ENCODE data around the gene PHEX.

Gene PHEX

GRCh38 chrX:22015139-22015750 lies 16.9 kb upstream of the PHEX start:
- no peak overlapping the region for H3K9ac ChIP-seq (ENCODE audit: low read depth, low read length)
- no peaks in the 10 kb centered on the region for H3K9me3 ChIP-seq (ENCODE audit: insufficient read depth, low read depth, low read length)
- no peaks in the 10 kb centered on the region for H3K36me3 ChIP-seq (ENCODE audit: insufficient read depth, low read length)
- H3K4me1 ChIP-seq (ENCODE audit: insufficient read depth, low read length): no peaks in the 10 kb centered on the region
- no peak overlapping the region for H3K4me3 ChIP-seq (ENCODE audit: low read length)
- 93% methylated on average over 8 of the region's 9 CpGs for WGBS
- no peaks in the 10 kb centered on the region for H3K27me3 ChIP-seq (ENCODE audit: insufficient read depth, low read length)
- no peak overlapping the region for H3K27ac ChIP-seq (ENCODE audit: low read depth, low read length)

DNA sequence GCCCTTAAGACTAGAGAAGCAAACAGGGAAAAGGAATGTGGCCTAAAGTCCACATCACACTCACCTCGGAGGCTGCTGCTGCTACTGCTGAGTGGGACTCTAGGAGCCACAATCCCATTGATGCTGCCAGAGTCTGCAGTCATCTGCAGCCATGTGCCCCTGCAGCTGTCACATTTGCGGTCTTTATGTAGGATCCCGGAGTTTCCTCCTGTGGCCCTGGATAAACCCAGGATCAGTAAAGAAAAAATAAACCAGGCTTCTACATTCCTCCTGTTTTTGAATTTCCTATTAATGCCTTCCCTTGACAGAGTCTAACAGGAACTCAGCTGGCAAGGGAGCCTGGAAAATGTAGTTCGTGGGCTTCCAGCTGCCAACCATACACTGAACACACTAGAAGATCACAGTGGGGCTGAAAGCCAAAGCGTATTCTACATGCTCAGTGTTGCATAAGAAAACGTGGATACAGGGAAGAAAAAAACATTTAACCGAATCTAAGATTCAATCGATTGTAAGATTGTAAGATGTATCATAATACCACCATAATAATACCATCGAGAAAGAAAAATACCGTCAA lies 10.3 kb upstream of the PHEX start:
- WGBS: 98% methylated on average over 6 of the region's 10 CpGs
- Histone ChIP-seq H3K4me3 (ENCODE audit: low read length) (no peak overlapping the region), H3K27ac (ENCODE audit: low read depth, low read length) (no peak overlapping the region), H3K9ac (ENCODE audit: low read depth, low read length) (no peak overlapping the region), H3K27me3 (ENCODE audit: insufficient read depth, low read length) (no peaks in the 10 kb centered on the region), H3K36me3 (ENCODE audit: insufficient read depth, low read length) (no peaks in the 10 kb centered on the region), H3K9me3 (ENCODE audit: insufficient read depth, low read depth, low read length) (no peaks in the 10 kb centered on the region), H3K4me1 (ENCODE audit: insufficient read depth, low read length) (no peaks in the 10 kb centered on the region)

- no peaks in the 10 kb centered on the region for H3K9me3 ChIP-seq (ENCODE audit: insufficient read depth, low read depth, low read length)
- no peaks in the 10 kb centered on the region for H3K36me3 ChIP-seq (ENCODE audit: insufficient read depth, low read length)
- H3K4me1 ChIP-seq (ENCODE audit: insufficient read depth, low read length): no peaks in the 10 kb centered on the region
- 19% methylated on average over 2 of the region's 2 CpGs for WGBS
- H3K27me3 ChIP-seq (ENCODE audit: insufficient read depth, low read length): no peaks in the 10 kb centered on the region
- no peak overlapping the region for H3K27ac ChIP-seq (ENCODE audit: low read depth, low read length)
- no peak overlapping the region for H3K4me3 ChIP-seq (ENCODE audit: low read length)
- no peak overlapping the region for H3K9ac ChIP-seq (ENCODE audit: low read depth, low read length)
These were observed 7.5 kb upstream of the PHEX start for GRCh38 chrX:22024577-22024976.

- Histone ChIP-seq H3K9ac (ENCODE audit: low read depth, low read length) (no peak overlapping the region), H3K27ac (ENCODE audit: low read depth, low read length) (no peak overlapping the region), H3K27me3 (ENCODE audit: insufficient read depth, low read length) (no peaks in the 10 kb centered on the region), H3K4me1 (ENCODE audit: insufficient read depth, low read length) (no peaks in the 10 kb centered on the region), H3K9me3 (ENCODE audit: insufficient read depth, low read depth, low read length) (no peaks in the 10 kb centered on the region), H3K4me3 (ENCODE audit: low read length) (no peak overlapping the region), H3K36me3 (ENCODE audit: insufficient read depth, low read length) (no peaks in the 10 kb centered on the region)
- WGBS: 89% methylated on average over 7 of the region's 7 CpGs
These were observed 6.4 kb upstream of the PHEX start for GRCh38 chrX:22025751-22026150.

DNA sequence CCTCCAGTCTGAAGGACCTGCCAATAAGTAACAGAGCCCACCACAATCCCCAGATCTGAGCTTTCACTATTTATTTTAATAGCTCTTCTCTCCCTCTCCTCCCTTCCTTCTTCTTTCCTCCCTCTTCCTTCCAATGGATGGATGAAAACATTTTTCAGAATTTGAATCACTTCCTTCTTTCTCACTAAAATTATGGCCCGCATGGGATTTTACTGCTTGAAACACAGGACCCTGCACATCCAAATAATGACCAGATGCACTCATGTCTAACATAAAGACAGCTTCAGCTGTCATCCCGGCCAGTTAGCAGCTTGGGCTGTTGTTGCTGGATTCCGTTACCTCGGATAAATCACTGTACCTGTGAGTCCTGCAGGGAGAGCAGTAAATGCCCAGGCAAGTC lies 5.4 kb upstream of the PHEX start:
- Histone ChIP-seq H3K36me3 (ENCODE audit: insufficient read depth, low read length) (no peaks in the 10 kb centered on the region), H3K9me3 (ENCODE audit: insufficient read depth, low read depth, low read length) (no peaks in the 10 kb centered on the region), H3K4me3 (ENCODE audit: low read length) (no peak overlapping the region), H3K27me3 (ENCODE audit: insufficient read depth, low read length) (no peaks in the 10 kb centered on the region), H3K9ac (ENCODE audit: low read depth, low read length) (no peak overlapping the region), H3K27ac (ENCODE audit: low read depth, low read length) (no peak overlapping the region), H3K4me1 (ENCODE audit: insufficient read depth, low read length) (no peaks in the 10 kb centered on the region)
- 96% methylated on average over 4 of the region's 4 CpGs for WGBS

- H3K4me3 ChIP-seq (ENCODE audit: low read length): no peak overlapping the region
- no peaks in the 10 kb centered on the region for H3K9me3 ChIP-seq (ENCODE audit: insufficient read depth, low read depth, low read length)
- H3K27me3 ChIP-seq (ENCODE audit: insufficient read depth, low read length): no peaks in the 10 kb centered on the region
- no peaks in the 10 kb centered on the region for H3K36me3 ChIP-seq (ENCODE audit: insufficient read depth, low read length)
- WGBS: 91% methylated on average over 6 of the region's 6 CpGs
- no peak overlapping the region for H3K27ac ChIP-seq (ENCODE audit: low read depth, low read length)
- no peaks in the 10 kb centered on the region for H3K4me1 ChIP-seq (ENCODE audit: insufficient read depth, low read length)
- H3K9ac ChIP-seq (ENCODE audit: low read depth, low read length): no peak overlapping the region
These were observed 381 bp downstream of the PHEX start for GRCh38 chrX:22032506-22032905.

DNA sequence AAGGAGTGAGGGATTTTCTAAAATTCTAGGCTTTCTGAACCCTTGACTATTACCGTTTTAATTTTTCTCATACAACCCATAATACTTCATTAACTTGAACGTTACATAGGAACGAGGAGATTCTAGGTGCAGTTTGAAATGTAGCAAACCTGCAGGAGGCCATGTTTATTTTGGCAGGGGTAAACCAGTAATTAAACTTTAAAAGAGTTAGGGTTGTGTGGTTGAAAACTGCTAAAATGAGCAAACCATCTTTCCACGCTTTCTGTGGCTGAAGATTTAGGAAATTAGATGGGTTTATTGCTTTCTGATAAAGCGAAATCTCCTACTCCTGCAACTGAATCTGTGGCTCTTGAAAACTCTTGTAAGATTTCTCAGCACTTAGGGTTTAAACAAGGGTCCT lies 1.7 kb downstream of the PHEX start:
- Histone ChIP-seq H3K9ac (ENCODE audit: low read depth, low read length) (no peak overlapping the region), H3K27me3 (ENCODE audit: insufficient read depth, low read length) (no peaks in the 10 kb centered on the region), H3K9me3 (ENCODE audit: insufficient read depth, low read depth, low read length) (no peaks in the 10 kb centered on the region), H3K4me3 (ENCODE audit: low read length) (no peak overlapping the region), H3K27ac (ENCODE audit: low read depth, low read length) (no peak overlapping the region), H3K4me1 (ENCODE audit: insufficient read depth, low read length) (no peaks in the 10 kb centered on the region), H3K36me3 (ENCODE audit: insufficient read depth, low read length) (no peaks in the 10 kb centered on the region)
- WGBS: 45% methylated on average over 2 of the region's 5 CpGs

- Histone ChIP-seq H3K4me1 (ENCODE audit: insufficient read depth, low read length) (no peaks in the 10 kb centered on the region), H3K36me3 (ENCODE audit: insufficient read depth, low read length) (no peaks in the 10 kb centered on the region), H3K9ac (ENCODE audit: low read depth, low read length) (no peak overlapping the region), H3K27ac (ENCODE audit: low read depth, low read length) (no peak overlapping the region), H3K4me3 (ENCODE audit: low read length) (no peak overlapping the region), H3K9me3 (ENCODE audit: insufficient read depth, low read depth, low read length) (no peaks in the 10 kb centered on the region), H3K27me3 (ENCODE audit: insufficient read depth, low read length) (no peaks in the 10 kb centered on the region)
- no CpG with 5 or more reads among the region's 1 CpG for WGBS
These were observed 3.1 kb downstream of the PHEX start for GRCh38 chrX:22035236-22035635.

DNA sequence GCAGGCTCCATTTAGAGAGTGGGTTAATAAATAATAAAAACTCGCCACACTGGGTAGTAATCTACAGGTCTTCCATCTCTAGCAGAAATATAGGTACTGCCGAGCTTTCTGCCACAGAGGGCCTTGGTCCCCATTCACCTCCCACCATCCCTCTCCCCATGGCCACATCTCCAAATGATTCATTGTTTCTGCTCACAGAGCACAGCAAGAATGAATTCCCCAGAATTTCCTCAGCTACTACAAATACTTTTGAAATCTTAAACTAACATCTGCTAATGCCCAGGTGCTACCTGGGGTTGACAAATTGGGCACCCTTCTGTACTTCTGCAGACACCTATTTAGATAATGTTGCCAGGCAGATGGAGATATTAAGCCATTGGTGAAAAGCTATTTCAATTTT lies 5.1 kb downstream of the PHEX start:
- Histone ChIP-seq H3K27ac (ENCODE audit: low read depth, low read length) (no peak overlapping the region), H3K4me1 (ENCODE audit: insufficient read depth, low read length) (no peaks in the 10 kb centered on the region), H3K9me3 (ENCODE audit: insufficient read depth, low read depth, low read length) (no peaks in the 10 kb centered on the region), H3K4me3 (ENCODE audit: low read length) (no peak overlapping the region), H3K27me3 (ENCODE audit: insufficient read depth, low read length) (no peaks in the 10 kb centered on the region), H3K36me3 (ENCODE audit: insufficient read depth, low read length) (no peaks in the 10 kb centered on the region), H3K9ac (ENCODE audit: low read depth, low read length) (no peak overlapping the region)
- WGBS: 98% methylated on average over 2 of the region's 2 CpGs

DNA sequence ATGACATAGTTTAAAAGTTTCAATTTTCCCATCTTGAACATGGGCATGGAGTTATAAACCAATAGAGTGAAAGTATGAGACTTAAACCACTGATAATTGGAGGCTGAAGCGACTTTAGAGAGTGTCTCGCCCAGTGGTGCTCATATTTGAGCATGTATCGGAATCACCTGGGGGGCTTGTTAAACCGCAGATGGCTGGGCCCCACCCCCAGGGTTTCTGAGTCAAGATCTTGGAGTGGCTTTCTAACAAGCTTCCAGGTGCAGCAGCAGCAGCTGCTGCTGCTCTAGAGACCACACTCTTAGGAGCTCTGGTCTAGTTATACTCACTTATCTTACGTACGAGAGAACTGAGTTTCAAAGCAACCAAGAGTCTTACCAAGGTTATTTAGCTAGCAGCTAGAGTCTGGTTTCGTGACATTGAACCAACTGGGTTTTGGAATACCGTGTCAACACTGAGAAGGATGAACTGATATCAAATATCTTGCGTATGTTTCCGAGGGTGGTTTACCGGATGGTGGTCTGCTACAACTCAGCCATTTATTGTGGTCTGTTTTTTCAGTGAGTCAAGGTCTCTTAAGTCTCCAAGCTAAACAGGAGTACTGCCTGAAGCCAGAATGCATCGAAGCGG lies 5.9 kb downstream of the PHEX start:
- H3K4me3 ChIP-seq (ENCODE audit: low read length): no peak overlapping the region
- H3K9ac ChIP-seq (ENCODE audit: low read depth, low read length): no peak overlapping the region
- H3K9me3 ChIP-seq (ENCODE audit: insufficient read depth, low read depth, low read length): no peaks in the 10 kb centered on the region
- H3K27me3 ChIP-seq (ENCODE audit: insufficient read depth, low read length): no peaks in the 10 kb centered on the region
- 93% methylated on average over 13 of the region's 13 CpGs for WGBS
- H3K27ac ChIP-seq (ENCODE audit: low read depth, low read length): no peak overlapping the region
- no peaks in the 10 kb centered on the region for H3K36me3 ChIP-seq (ENCODE audit: insufficient read depth, low read length)
- no peaks in the 10 kb centered on the region for H3K4me1 ChIP-seq (ENCODE audit: insufficient read depth, low read length)

DNA sequence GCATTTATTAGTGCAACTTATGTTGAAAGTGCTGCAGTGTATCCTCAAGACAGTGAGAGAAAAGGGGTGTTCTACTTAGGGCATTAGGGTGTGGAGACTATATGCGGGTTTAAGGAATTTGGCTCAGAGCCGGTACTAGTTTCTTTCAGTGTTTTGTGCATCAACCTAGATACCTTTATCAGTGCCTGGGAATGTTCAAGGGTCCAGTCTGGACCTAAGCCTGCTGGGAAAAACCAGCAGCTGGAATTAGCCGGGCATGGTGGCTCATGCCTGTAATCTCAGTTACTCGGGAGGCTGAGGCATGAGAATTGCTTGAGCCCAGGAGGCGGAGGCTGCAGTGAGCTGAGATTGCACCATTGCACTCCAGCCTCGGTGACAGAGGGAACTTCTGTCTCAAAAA lies 7.4 kb downstream of the PHEX start:
- Histone ChIP-seq H3K27ac (ENCODE audit: low read depth, low read length) (no peak overlapping the region), H3K9me3 (ENCODE audit: insufficient read depth, low read depth, low read length) (no peaks in the 10 kb centered on the region), H3K4me1 (ENCODE audit: insufficient read depth, low read length) (0 out of 2 replicates have a peak, but pooled peaks cover 7% of the 10 kb centered on the region), H3K4me3 (ENCODE audit: low read length) (no peak overlapping the region), H3K9ac (ENCODE audit: low read depth, low read length) (no peak overlapping the region), H3K36me3 (ENCODE audit: insufficient read depth, low read length) (no peaks in the 10 kb centered on the region), H3K27me3 (ENCODE audit: insufficient read depth, low read length) (no peaks in the 10 kb centered on the region)
- 96% methylated on average over 5 of the region's 6 CpGs for WGBS

Data from HUES64 (cell line).